ENCODE results near the gene RHD.
"Not testable (repeated sequence)": the region's sequence is repeated elsewhere in the genome, so short reads cannot be mapped to it uniquely, and the experiment has no call there.

Gene RHD

GRCh38 chr1:25304936-25305335, 32.6 kb downstream of the RHD start:
- DNase-seq = not testable (repeated sequence)

DNA sequence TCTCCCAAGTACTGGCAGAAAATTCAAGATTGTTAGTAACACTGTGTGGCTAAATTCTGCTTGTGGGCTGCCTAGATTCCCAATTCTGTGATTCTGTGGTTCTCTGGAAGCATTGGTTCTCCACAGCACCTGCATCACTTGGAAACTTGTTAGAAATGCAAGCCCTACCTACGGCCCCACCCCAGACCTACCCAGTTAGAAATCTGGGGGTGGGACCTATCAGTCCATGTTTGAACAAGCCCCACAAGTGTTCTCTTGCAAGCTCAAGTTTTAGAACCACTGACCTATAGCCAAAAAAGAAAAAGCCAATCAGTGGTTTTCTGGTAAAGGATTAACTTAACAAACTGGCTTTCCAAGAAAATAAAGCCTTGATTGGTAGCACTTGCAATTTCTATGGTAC, 35.9 kb downstream of the RHD start:
- not testable (repeated sequence) for DNase-seq

DNA sequence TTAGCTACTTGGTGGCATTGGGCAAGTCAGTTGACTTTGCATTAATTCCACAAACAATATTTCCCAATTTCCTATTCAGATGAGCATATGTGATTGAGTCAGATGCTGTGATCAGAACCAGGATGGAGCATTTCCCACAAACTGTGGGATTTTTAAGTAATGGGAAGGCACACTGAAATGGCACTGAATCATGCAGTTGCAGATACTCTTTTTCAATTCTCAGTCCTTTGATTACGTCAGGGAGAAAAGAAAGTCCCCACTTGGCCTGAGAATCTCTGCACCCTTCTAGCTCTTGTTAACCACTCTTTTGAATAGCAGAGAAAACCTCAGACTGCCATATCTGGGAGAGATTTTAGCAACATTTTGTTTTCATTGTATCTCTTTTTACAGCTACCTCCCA, 36.8 kb downstream of the RHD start:
- DNase-seq = not testable (repeated sequence)

DNA sequence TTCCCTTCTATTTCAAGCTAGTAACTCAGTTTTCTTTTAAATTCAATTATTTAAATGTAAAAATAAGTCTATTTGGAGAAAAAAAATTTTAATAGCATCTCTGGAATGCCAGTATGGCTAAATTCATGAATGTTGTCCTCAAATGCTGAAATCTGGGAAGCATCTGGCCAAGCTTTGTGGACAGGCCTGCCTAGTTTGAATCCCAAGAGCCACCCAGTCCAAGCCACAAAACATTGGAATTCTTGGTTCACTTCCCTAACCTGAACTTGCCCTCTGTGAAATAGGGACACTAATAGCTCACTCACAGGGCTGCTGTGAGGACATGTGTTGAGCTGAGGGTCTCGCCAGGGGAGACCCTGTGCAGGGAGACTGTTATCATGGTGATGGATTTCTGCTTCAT, 37.2 kb downstream of the RHD start:
- DNase-seq = not testable (repeated sequence)

DNA sequence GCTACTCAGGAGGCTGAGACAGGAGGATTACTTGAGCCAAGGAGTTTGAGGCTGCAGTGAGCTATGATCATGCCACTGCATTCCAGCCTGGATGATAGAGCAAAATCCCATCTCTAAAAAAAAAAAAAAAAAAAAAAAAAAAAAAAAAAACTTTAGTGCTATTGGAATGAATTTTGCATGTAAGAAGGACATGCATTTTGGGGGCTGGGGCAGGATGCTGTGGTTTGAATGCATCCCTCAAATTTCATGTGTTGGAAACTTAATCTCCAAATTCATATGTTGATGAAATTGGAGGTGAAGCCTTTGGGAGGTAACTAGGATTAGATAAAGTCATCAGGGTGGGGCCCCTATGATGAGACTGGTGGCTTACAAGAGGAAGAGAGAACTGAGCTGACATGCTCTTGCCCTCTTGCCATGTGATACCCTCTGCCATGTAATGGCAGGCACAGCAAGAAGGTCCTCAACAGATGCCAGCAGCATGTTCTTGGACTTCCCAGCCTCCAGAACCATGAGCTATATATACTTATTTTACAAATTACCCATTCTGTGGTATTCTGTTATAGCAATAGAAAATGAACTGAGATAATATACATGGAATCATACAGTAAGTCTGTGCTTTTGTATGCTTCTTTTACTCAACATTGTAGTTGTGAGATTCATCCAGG, 40.6 kb downstream of the RHD start:
- not testable (repeated sequence) for DNase-seq

GRCh38 chr1:25320314-25320938, 48.1 kb downstream of the RHD start:
- peak in 2 of 56 donors; percentile 8 to 45 for DNase-seq

- DNase-seq = not testable (repeated sequence)
Measured at GRCh38 chr1:25322127-25322526, 49.8 kb downstream of the RHD start.

DNA sequence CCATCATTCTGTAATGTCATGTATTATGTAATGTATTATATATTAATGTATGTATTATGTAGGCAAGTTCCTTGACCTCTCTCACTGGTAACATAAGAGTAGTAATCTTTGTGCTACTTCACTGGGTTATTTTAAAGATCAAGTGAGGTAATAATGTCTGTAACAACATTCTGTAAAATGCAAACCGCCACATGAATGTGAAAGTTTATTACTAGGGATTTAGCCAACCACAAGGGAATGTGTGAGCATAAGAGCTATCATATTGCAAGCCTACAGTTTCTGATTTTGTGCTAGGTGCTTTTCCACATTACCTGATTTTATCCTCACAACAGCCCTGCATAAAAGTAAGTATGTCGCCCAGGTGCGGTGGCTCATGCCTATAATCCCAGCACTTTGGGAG, 52.1 kb downstream of the RHD start:
- DNase-seq = not testable (repeated sequence)

GRCh38 chr1:25327864-25328790, 55.8 kb downstream of the RHD start:
- DNase-seq = not testable (repeated sequence)

GRCh38 chr1:25328791-25329185, 56.5 kb downstream of the RHD start:
- not testable (repeated sequence) for DNase-seq

- not testable (repeated sequence) for DNase-seq
Measured at GRCh38 chr1:25329336-25329735, 57.0 kb downstream of the RHD start.

DNA sequence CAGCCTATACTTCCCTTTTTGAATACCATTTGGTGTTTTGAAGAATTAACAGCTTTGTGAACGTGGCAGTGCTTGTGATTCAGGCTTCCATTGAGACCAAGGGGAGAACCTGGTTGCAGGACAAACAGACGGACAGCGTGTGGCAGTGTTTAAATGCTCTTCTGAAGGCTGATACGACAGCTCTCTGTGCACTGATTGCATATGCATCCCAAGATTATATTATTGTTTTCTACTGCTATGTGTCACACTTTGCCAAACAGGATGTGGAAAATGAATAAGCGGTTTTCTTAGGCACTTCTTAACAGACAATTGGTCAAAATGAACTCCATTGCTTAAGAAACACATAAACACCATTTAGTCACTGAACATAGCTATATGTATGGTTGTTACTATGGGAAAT, 57.6 kb downstream of the RHD start:
- peak in 1 of 56 donors; percentile 2 for DNase-seq

DNA sequence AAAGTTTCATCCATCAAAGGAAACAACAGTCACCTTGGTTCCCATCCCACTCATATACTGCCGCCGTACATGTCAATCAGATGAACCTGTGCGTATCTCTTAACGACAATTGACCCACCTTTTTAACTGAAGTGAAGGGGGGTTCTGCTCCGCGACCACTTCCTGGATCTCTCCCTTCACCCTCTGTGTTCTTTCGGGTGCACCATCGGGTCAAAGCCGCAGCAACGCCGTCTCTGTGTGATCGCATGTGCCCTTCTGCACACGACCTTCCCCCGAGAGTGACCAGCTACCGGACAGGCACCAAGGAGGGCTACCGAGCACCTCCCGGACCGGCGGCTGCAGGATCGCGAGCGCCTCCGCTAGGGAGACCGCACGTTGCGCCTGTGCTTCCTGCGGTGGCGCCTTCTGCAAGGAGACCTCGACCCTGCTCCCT, 64.6 kb downstream of the RHD start:
- DNase-seq = peak in 1 of 56 donors; percentile 4

- DNase-seq = peak in 3 of 56 donors; percentile 14 to 42 (median 23)
Measured at GRCh38 chr1:25337483-25338187, 65.3 kb downstream of the RHD start.

DNA sequence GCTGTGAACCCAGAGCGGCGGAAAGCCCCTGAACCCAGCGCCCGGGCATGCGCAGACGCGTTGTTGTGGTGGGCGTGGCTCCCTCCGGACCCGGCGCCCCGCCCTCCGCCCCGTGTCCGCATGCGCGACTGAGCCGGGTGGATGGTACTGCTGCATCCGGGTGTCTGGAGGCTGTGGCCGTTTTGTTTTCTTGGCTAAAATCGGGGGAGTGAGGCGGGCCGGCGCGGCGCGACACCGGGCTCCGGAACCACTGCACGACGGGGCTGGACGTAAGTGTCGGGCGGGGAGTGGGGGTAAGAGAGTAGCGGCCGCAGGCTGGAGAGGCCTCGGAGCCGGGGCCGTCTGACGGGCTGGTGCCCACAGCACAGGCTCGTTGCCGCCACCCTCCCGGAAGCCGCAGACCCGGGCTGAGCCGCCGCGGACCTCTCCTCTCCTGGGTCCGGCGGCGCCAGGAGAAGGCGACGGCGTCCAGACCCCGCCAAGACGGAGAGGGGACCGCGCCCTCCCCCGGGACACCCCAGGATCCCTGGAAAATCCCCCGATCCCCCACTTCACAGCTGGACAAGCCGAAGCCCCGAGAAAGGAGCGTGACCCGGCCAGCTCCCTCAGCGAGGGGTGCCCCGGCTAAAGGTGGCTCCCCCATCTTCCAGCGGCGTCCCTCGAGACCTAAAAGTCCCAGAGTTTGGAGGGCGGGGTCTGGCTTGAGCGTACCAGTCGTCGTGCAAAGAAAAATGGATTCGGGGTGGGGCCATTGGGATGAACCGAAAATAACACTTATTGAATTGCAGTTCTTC, 66.1 kb downstream of the RHD start, which contains the start of gene TMEM50A:
TSS of gene TMEM50A (plus strand) at position 147 of the 794 bp plus-strand sequence. CDS start 2,153 bp downstream, outside the sequence.
- peak; percentile 41 to 93 (median 84) for DNase-seq

DNA sequence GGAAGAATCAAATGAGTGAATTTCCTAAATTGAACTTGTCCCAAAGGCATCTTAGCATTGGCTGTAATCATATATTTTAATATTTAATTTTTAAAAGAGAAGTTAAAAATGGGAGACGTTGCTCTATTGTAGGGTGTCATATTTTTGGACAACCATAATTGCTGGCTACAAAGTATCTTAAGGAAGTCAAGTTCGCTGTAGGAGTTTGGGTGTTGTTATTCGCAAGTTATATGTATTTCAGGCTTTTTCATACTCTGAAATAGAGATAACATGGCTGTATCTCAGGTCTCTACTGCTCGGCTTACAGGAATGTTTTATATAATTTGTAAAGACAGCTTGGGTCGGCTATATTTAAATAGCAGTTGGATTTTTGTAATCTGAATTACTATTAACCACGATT, 66.7 kb downstream of the RHD start:
- DNase-seq = no peak

DNA sequence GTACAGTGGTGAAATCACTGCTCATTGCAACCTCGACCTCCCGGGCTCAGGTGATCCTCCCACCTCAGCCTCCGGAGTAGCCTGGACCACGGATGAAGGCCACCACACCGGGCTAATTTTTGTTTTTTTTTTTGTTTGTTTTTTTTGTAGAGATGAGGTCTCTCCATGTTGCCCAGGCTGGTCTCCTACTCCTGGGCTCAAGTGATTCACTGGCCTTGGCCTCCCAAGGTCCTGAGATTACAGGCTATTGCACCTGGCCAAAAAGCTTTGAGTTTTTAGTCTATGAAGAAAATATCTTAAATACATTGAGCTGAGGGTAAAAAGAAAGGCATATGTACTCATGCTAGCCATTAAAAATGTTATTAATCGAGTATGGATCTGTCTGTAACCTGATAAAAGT, 69.4 kb downstream of the RHD start:
- DNase-seq = no peak

DNA sequence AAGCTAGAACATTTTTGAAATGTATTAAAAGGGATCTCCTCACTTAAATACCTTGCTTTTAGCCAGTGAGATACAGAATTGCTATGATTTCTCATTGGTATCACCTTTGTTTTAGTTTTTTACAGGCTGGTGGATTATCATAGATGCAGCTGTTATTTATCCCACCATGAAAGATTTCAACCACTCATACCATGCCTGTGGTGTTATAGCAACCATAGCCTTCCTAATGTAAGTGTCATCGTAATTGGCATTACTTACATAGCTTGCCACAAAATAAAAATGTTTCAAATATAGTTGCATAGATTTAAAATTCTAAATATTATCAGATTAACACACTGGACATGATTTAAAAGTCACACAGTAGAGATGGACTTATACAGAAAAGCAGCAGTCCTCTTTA, 70.5 kb downstream of the RHD start:
- no peak for DNase-seq

DNA sequence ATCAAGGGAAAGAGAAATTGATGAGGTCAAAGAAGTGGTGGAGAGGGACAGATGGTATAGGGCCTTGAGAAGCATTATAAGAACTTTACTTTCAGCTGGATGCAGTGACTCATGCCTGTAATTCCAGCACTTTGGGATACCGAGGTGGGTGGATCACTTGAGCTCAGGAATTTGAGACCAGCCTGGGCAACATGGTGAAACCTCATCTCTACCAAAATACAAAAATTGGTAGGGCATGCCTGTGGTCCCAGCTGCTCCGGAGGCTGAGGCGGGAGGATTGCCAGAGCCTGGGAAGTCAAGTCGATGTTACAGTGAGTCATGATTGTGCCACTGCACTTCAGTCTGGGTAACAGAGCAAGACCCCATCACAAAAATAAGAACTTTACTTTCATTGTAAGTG, 71.6 kb downstream of the RHD start:
- DNase-seq = peak in 1 of 56 donors; percentile 2

GRCh38 chr1:25347556-25347955, 75.2 kb downstream of the RHD start:
- no peak for DNase-seq

Data from amygdala (tissue), 56 donors.